ENCODE data around the gene EXOC3. TPM values are rescaled to one million over a fixed set of nuclear protein-coding genes. Genes with fewer than 3 reads are reported as not detected.

EXOC3 gene
- total and polyA plus RNA-seq, 2 experiments from 2014 or later = 39.9 to 40.9 TPM

GRCh38 chr5:469752-470483, 26.9 kb downstream of the EXOC3 start:
- Histone ChIP-seq H3K27ac (no peak overlapping the region), H3K4me3 (no peak overlapping the region), H2AFZ (no peak overlapping the region), H3K79me2 (ENCODE audit: insufficient read depth) (peaks cover 9% of the 10 kb centered on the region; the same call in 1 of the 2 replicates), H3K9me2 (ENCODE audit: insufficient read depth) (no peaks in the 10 kb centered on the region), H3K27me3 (replicated peaks; ENCODE audit: insufficient read depth) (no peaks in the 10 kb centered on the region), H3K36me3 (ENCODE audit: low read depth) (no peaks in the 10 kb centered on the region), H3K4me1 (ENCODE audit: insufficient read depth) (no peaks in the 10 kb centered on the region; the same call in 1 of the 2 replicates), H3K9me3 (ENCODE audit: low read depth) (no peaks in the 10 kb centered on the region), H3F3A (ENCODE audit: insufficient read depth) (no peaks in the 10 kb centered on the region), H4K20me1 (ENCODE audit: insufficient read depth) (no peaks in the 10 kb centered on the region), H3K4me2 (ENCODE audit: unreplicated experiment) (no peak overlapping the region), H3K9ac (no peak overlapping the region)
- no peak for DNase-seq
- 82 to 85% methylated on average over 19 of the region's 19 CpGs for WGBS, 2 experiments (ENCODE audit: low coverage in 1 of 2, low lambda C conversion rate in 2 of 2, missing lambda C conversion rate in 2 of 2)
- in situ Hi-C loops (cut with MboI) = no loop called here
- TF ChIP-seq EZH2 (IDR thresholded peaks at IDR 0.05; ENCODE audit: insufficient read depth, poor library complexity, severe bottlenecking) (no peak), EZH2phosphoT487 (IDR thresholded peaks at IDR 0.05; ENCODE audit: insufficient read depth, low read depth) (no peak)

GRCh38 chr5:470961-471749, 28.2 kb downstream of the EXOC3 start:
- Histone ChIP-seq H3K4me2 (ENCODE audit: unreplicated experiment) (peak overlapping the region; percentile 83), H3K9me2 (ENCODE audit: insufficient read depth) (no peaks in the 10 kb centered on the region), H3F3A (ENCODE audit: insufficient read depth) (no peaks in the 10 kb centered on the region), H4K20me1 (ENCODE audit: insufficient read depth) (no peaks in the 10 kb centered on the region), H2AFZ (no peak overlapping the region), H3K9me3 (ENCODE audit: low read depth) (no peaks in the 10 kb centered on the region), H3K79me2 (ENCODE audit: insufficient read depth) (peaks cover 9% of the 10 kb centered on the region; the same call in 1 of the 2 replicates), H3K4me3 (peak overlapping the region; percentile 88), H3K9ac (no peak overlapping the region), H3K27me3 (replicated peaks; ENCODE audit: insufficient read depth) (peaks cover 11% of the 10 kb centered on the region), H3K4me1 (ENCODE audit: insufficient read depth) (no peaks in the 10 kb centered on the region; the same call in 1 of the 2 replicates), H3K27ac (no peak overlapping the region), H3K36me3 (ENCODE audit: low read depth) (no peaks in the 10 kb centered on the region)
- in situ Hi-C loops (cut with MboI) = no loop called here
- no peak for DNase-seq
- 89% methylated on average over 31 of the region's 31 CpGs for WGBS, 2 experiments (ENCODE audit: low coverage in 1 of 2, low lambda C conversion rate in 2 of 2, missing lambda C conversion rate in 2 of 2)
- TF ChIP-seq EZH2phosphoT487 (IDR thresholded peaks at IDR 0.05; ENCODE audit: insufficient read depth, low read depth) (no peak), EZH2 (IDR thresholded peaks at IDR 0.05; ENCODE audit: insufficient read depth, poor library complexity, severe bottlenecking) (no peak)

- Histone ChIP-seq H3K9me3 (ENCODE audit: low read depth) (no peaks in the 10 kb centered on the region), H3K79me2 (ENCODE audit: insufficient read depth) (peaks cover 9% of the 10 kb centered on the region; the same call in 1 of the 2 replicates), H3F3A (ENCODE audit: insufficient read depth) (no peaks in the 10 kb centered on the region), H3K27me3 (replicated peaks; ENCODE audit: insufficient read depth) (peaks cover 16% of the 10 kb centered on the region), H3K4me1 (ENCODE audit: insufficient read depth) (no peaks in the 10 kb centered on the region; the same call in 1 of the 2 replicates), H3K4me3 (peak overlapping the region; percentile 88), H3K4me2 (ENCODE audit: unreplicated experiment) (peak overlapping the region; percentile 83), H3K9me2 (ENCODE audit: insufficient read depth) (no peaks in the 10 kb centered on the region), H3K36me3 (ENCODE audit: low read depth) (no peaks in the 10 kb centered on the region), H3K9ac (peak overlapping the region; percentile 91), H4K20me1 (ENCODE audit: insufficient read depth) (no peaks in the 10 kb centered on the region), H3K27ac (no peak overlapping the region), H2AFZ (no peak overlapping the region; the same call in 1 of the 2 replicates)
- in situ Hi-C loops (cut with MboI) = no loop called here
- TF ChIP-seq EZH2 (IDR thresholded peaks at IDR 0.05; ENCODE audit: insufficient read depth, poor library complexity, severe bottlenecking) = no peak
- TF ChIP-seq EZH2phosphoT487 (IDR thresholded peaks at IDR 0.05; ENCODE audit: insufficient read depth, low read depth) = no peak
- no peak for DNase-seq
- WGBS, 2 experiments (ENCODE audit: low coverage in 1 of 2, low lambda C conversion rate in 2 of 2, missing lambda C conversion rate in 2 of 2) = 48 to 54% methylated on average over 6 of the region's 6 CpGs
These were observed 28.7 kb downstream of the EXOC3 start for GRCh38 chr5:471750-472058.

GRCh38 chr5:472076-472655, 29.2 kb downstream of the EXOC3 start:
- H3K4me3 ChIP-seq = peak overlapping the region; percentile 88
- H4K20me1 ChIP-seq (ENCODE audit: insufficient read depth) = no peaks in the 10 kb centered on the region
- no peaks in the 10 kb centered on the region; the same call in 1 of the 2 replicates for H3K4me1 ChIP-seq (ENCODE audit: insufficient read depth)
- no peaks in the 10 kb centered on the region for H3K9me3 ChIP-seq (ENCODE audit: low read depth)
- H3K36me3 ChIP-seq (ENCODE audit: low read depth) = no peaks in the 10 kb centered on the region
- peak; percentile 71 for DNase-seq
- H3K27me3 ChIP-seq (replicated peaks; ENCODE audit: insufficient read depth) = peaks cover 21% of the 10 kb centered on the region
- no peaks in the 10 kb centered on the region for H3K9me2 ChIP-seq (ENCODE audit: insufficient read depth)
- H2AFZ ChIP-seq = peak overlapping the region; percentile 72
- H3K9ac ChIP-seq = peak overlapping the region; percentile 91
- peak overlapping the region; percentile 83 for H3K4me2 ChIP-seq (ENCODE audit: unreplicated experiment)
- TF ChIP-seq EZH2phosphoT487 (IDR thresholded peaks at IDR 0.05; ENCODE audit: insufficient read depth, low read depth) (no peak), EZH2 (IDR thresholded peaks at IDR 0.05; ENCODE audit: insufficient read depth, poor library complexity, severe bottlenecking) (no peak)
- H3K27ac ChIP-seq = peak overlapping the region; percentile 63
- in situ Hi-C loops (cut with MboI) = no loop called here
- 4 to 8% methylated on average over 15 to 25 of the region's 30 CpGs for WGBS, 2 experiments (ENCODE audit: low coverage in 1 of 2, low lambda C conversion rate in 2 of 2, missing lambda C conversion rate in 2 of 2)
- peaks cover 9% of the 10 kb centered on the region; the same call in 1 of the 2 replicates for H3K79me2 ChIP-seq (ENCODE audit: insufficient read depth)
- H3F3A ChIP-seq (ENCODE audit: insufficient read depth) = no peaks in the 10 kb centered on the region

All from GM23248 (cell line).